HEK293 (cell line): ENCODE measurements around the gene TENT4B.

ENCODE experiments used
- GLI2 ChIP-seq: fragments of 450-650 bp; formaldehyde crosslinking; IDR thresholded peaks from 2 replicates; pipeline ENCODE4; 2017; ENCODE audit warnings: missing biosample characterization, missing genetic modification characterization, low read depth, borderline replicate concordance
- HIC1 ChIP-seq: fragments of 450-650 bp; formaldehyde crosslinking; IDR thresholded peaks from 2 replicates; pipeline ENCODE4 v1.5.1; 2016; ENCODE audit warnings: missing biosample characterization, missing genetic modification characterization
- HOXC10 ChIP-seq: sonication (generic); formaldehyde crosslinking; IDR thresholded peaks from 2 replicates; pipeline ENCODE4 v1.8.1; 2023; ENCODE audit warnings: mild to moderate bottlenecking, missing genetic modification reagents
- KLF17 ChIP-seq: fragments of 450-650 bp; formaldehyde crosslinking; IDR thresholded peaks from 2 replicates; pipeline ENCODE4 v1.5.1; 2016; ENCODE audit warnings: missing biosample characterization, missing genetic modification characterization
- PATZ1 ChIP-seq: fragments of 450-650 bp; formaldehyde crosslinking; IDR thresholded peaks from 2 replicates; pipeline ENCODE4 v1.5.1; 2016; ENCODE audit warnings: missing biosample characterization, missing genetic modification characterization
- PRDM10 ChIP-seq: fragments of 450-650 bp; formaldehyde crosslinking; IDR thresholded peaks from 2 replicates; pipeline ENCODE4 v1.5.1; 2016; ENCODE audit warnings: missing biosample characterization, missing genetic modification characterization
- SETDB1 ChIP-seq: IDR thresholded peaks from one replicate; pipeline ENCODE4 v1.6.1; 2017; ENCODE audit warnings: mild to moderate bottlenecking, low read length, moderate library complexity, mixed read lengths; ENCODE audit not compliant: insufficient read length
- TRIM28 ChIP-seq: IDR thresholded peaks from 2 replicates; pipeline ENCODE4 v1.6.1; 2011; ENCODE audit warnings: low read length, control low read depth, borderline replicate concordance
- ZBTB10 ChIP-seq: fragments of 450-650 bp; formaldehyde crosslinking; IDR thresholded peaks from 2 replicates; pipeline ENCODE4 v1.5.1; 2016; ENCODE audit warnings: missing biosample characterization, missing genetic modification characterization
- ZBTB17 ChIP-seq: fragments of 450-650 bp; formaldehyde crosslinking; IDR thresholded peaks from 2 replicates; pipeline ENCODE4 v1.5.1; 2016; ENCODE audit warnings: missing biosample characterization, missing genetic modification characterization
- ZBTB20 ChIP-seq: fragments of 450-650 bp; formaldehyde crosslinking; IDR thresholded peaks from 2 replicates; pipeline ENCODE4 v1.5.1; 2016; ENCODE audit warnings: missing biosample characterization, missing genetic modification characterization
- ZFP41 ChIP-seq: fragments of 450-650 bp; formaldehyde crosslinking; IDR thresholded peaks from 2 replicates; pipeline ENCODE4 v1.5.1; 2016; ENCODE audit warnings: missing biosample characterization, missing genetic modification characterization, borderline replicate concordance
- ZIC2 ChIP-seq: fragments of 450-650 bp; formaldehyde crosslinking; IDR thresholded peaks from 2 replicates; pipeline ENCODE4 v1.5.1; 2016; ENCODE audit warnings: missing biosample characterization, missing genetic modification characterization
- ZNF138 ChIP-seq: fragments of 450-650 bp; formaldehyde crosslinking; IDR thresholded peaks from 2 replicates; pipeline ENCODE4 v1.5.1; 2016; ENCODE audit warnings: missing biosample characterization, missing genetic modification characterization, borderline replicate concordance
- ZNF19 ChIP-seq: fragments of 450-650 bp; formaldehyde crosslinking; IDR thresholded peaks from 2 replicates; pipeline ENCODE4; 2016; ENCODE audit warnings: missing biosample characterization, missing genetic modification characterization, low read depth
- ZNF2 ChIP-seq: fragments of 450-650 bp; formaldehyde crosslinking; IDR thresholded peaks from 2 replicates; pipeline ENCODE4 v1.5.1; 2016; ENCODE audit warnings: missing biosample characterization, missing genetic modification characterization
- ZNF202 ChIP-seq: fragments of 450-650 bp; formaldehyde crosslinking; IDR thresholded peaks from 2 replicates; pipeline ENCODE4 v1.5.1; 2016; ENCODE audit warnings: missing biosample characterization, missing genetic modification characterization, borderline replicate concordance
- ZNF266 ChIP-seq: fragments of 450-650 bp; formaldehyde crosslinking; IDR thresholded peaks from 2 replicates; pipeline ENCODE4 v1.5.1; 2016; ENCODE audit warnings: missing biosample characterization, missing genetic modification characterization, low read depth
- ZNF624 ChIP-seq: fragments of 450-650 bp; formaldehyde crosslinking; IDR thresholded peaks from 2 replicates; pipeline ENCODE4 v1.5.1; 2017; ENCODE audit warnings: missing biosample characterization, missing genetic modification characterization
- ZNF660 ChIP-seq: fragments of 450-650 bp; IDR thresholded peaks from 2 replicates; pipeline ENCODE4 v1.5.1; 2018; ENCODE audit warnings: missing biosample characterization, mild to moderate bottlenecking, missing genetic modification characterization
- ZNF747 ChIP-seq: fragments of 450-650 bp; formaldehyde crosslinking; IDR thresholded peaks from 2 replicates; pipeline ENCODE4 v1.5.1; 2016; ENCODE audit warnings: missing biosample characterization, missing genetic modification characterization
- ZSCAN23 ChIP-seq: fragments of 450-650 bp; formaldehyde crosslinking; IDR thresholded peaks from 2 replicates; pipeline ENCODE4 v1.5.1; 2016; ENCODE audit warnings: missing biosample characterization, missing genetic modification characterization
- TF ChIP-seq, protein P1 (sequence below): fragments of 450-650 bp; formaldehyde crosslinking; IDR thresholded peaks from 2 replicates; pipeline ENCODE4 v1.5.1; 2017; ENCODE audit warnings: missing biosample characterization, missing genetic modification characterization
- TF ChIP-seq, protein P2 (sequence below): fragments of 450-650 bp; formaldehyde crosslinking; IDR thresholded peaks from 2 replicates; pipeline ENCODE4 v1.5.1; 2016; ENCODE audit warnings: missing biosample characterization, missing genetic modification characterization

TENT4B gene

GRCh38 chr16:50152807-50153595 is at the start of gene TENT4B (continued):
- no peak for TF ChIP-seq ZNF202 (tag by site-specific recombination)
- TF ChIP-seq, protein P1, sequence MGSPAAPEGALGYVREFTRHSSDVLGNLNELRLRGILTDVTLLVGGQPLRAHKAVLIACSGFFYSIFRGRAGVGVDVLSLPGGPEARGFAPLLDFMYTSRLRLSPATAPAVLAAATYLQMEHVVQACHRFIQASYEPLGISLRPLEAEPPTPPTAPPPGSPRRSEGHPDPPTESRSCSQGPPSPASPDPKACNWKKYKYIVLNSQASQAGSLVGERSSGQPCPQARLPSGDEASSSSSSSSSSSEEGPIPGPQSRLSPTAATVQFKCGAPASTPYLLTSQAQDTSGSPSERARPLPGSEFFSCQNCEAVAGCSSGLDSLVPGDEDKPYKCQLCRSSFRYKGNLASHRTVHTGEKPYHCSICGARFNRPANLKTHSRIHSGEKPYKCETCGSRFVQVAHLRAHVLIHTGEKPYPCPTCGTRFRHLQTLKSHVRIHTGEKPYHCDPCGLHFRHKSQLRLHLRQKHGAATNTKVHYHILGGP (tag by site-specific recombination), result no peak
- TF ChIP-seq ZNF660 (tag by site-specific recombination), result no peak
- no peak for TF ChIP-seq ZBTB10 (tag by site-specific recombination)
- no peak for TF ChIP-seq ZSCAN23 (tag by site-specific recombination)
- TF ChIP-seq GLI2 (tag by site-specific recombination), result no peak
- no peak for TF ChIP-seq ZNF747 (tag by site-specific recombination)
- TF ChIP-seq TRIM28, result no peak
- TF ChIP-seq, protein P2, sequence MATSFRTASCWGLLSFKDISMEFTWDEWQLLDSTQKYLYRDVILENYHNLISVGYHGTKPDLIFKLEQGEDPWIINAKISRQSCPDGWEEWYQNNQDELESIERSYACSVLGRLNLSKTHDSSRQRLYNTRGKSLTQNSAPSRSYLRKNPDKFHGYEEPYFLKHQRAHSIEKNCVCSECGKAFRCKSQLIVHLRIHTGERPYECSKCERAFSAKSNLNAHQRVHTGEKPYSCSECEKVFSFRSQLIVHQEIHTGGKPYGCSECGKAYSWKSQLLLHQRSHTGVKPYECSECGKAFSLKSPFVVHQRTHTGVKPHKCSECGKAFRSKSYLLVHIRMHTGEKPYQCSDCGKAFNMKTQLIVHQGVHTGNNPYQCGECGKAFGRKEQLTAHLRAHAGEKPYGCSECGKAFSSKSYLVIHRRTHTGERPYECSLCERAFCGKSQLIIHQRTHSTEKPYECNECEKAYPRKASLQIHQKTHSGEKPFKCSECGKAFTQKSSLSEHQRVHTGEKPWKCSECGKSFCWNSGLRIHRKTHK (tag by site-specific recombination), result no peak
- no peak for TF ChIP-seq HOXC10 (CRISPR knock-in tag)
- TF ChIP-seq ZIC2 (tag by site-specific recombination), result peak; percentile 59
- no peak for TF ChIP-seq HIC1 (tag by site-specific recombination)
- no peak for TF ChIP-seq ZNF138
- TF ChIP-seq PATZ1, result peak; percentile 79
- peak; percentile 79; the same call in 1 of the 2 replicates for TF ChIP-seq ZBTB20 (tag by site-specific recombination)
- no peak for TF ChIP-seq ZBTB17 (tag by site-specific recombination)
- TF ChIP-seq ZFP41 (tag by site-specific recombination), result no peak
- 0 out of 2 replicates have a peak, but pooled peaks have one; percentile 13 for TF ChIP-seq ZNF2 (tag by site-specific recombination)
- peak; percentile 85 for TF ChIP-seq PRDM10
- TF ChIP-seq ZNF19 (tag by site-specific recombination), result no peak
- no peak for TF ChIP-seq ZNF624 (tag by site-specific recombination)
- TF ChIP-seq ZNF266 (tag by site-specific recombination), result no peak
- peak; percentile 79 for TF ChIP-seq KLF17
- TF ChIP-seq SETDB1, result no peak
